GM21423 (cell line): ENCODE data around the gene DNM1.
"Not testable (repeated sequence)": the region's sequence is repeated elsewhere in the genome, so short reads cannot be mapped to it uniquely, and the experiment has no call there.

ENCODE experiments used
- ATAC-seq: cut with Tn5 transposase; IDR thresholded peaks from one replicate; pipeline ENCODE4 v1.9.1; 2021; ENCODE audit warnings: mild to moderate bottlenecking, moderate library complexity; ENCODE audit not compliant: unreplicated experiment

The DNM1 gene

GRCh38 chr9:128222880-128223670, 19.9 kb downstream of the DNM1 start:
- ATAC-seq = no peak

- ATAC-seq = no peak
Observed at GRCh38 chr9:128224877-128225276, 21.7 kb downstream of the DNM1 start.

DNA sequence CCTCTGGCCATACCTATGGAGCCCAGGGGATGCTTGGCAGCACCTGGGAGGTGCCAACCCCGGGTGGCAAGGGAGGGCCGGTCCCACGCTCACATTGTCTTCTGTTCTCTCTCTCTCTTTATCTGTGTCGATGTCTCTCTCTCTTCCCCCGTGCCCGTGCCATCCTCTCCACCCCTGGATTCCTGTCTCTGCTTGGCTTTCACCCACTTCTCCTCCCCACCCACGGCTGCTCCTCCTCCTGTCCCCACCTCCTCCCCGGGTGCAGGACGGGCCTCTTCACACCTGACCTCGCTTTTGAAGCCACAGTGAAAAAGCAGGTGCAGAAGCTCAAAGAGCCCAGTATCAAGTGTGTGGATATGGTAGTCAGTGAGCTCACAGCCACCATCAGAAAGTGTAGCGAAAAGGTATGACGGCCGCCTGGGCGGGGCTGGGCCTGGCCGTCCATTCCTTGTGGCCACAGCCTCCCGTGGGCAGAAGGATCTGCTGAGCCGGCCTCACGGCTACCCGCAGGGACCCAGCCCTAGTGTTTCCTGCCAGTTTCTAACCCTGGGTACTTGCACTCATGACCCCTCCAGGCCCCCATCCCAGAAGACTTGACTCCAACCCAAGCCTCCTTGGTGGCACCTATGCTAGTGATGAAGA, 22.7 kb downstream of the DNM1 start:
- no peak for ATAC-seq

GRCh38 chr9:128226412-128226801, 23.2 kb downstream of the DNM1 start:
- no peak for ATAC-seq

GRCh38 chr9:128230897-128231296, 27.7 kb downstream of the DNM1 start:
- not testable (repeated sequence) for ATAC-seq

- ATAC-seq = no peak
Observed at GRCh38 chr9:128231638-128232527, 28.7 kb downstream of the DNM1 start.

GRCh38 chr9:128232528-128233428, 29.6 kb downstream of the DNM1 start:
- no peak for ATAC-seq

- no peak for ATAC-seq
Observed at GRCh38 chr9:128233817-128234406, 30.7 kb downstream of the DNM1 start.

DNA sequence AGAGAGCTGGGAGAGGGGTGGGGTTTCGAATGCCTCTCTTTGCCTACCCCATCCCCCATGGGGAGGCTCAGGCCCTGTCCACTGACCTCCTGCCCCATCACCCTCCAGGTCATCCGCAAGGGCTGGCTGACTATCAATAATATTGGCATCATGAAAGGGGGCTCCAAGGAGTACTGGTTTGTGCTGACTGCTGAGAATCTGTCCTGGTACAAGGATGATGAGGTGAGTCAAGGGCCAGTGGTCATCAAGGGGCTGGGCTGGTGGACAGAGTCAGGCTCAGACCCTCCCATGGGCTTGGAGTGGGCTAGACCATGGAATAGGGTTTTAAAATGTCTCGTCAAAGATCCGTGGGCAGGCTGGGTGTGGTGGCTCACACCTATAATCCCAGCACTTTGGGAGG, 38.9 kb downstream of the DNM1 start:
- no peak for ATAC-seq

- no peak for ATAC-seq
Observed at GRCh38 chr9:128242828-128243214, 39.6 kb downstream of the DNM1 start.

DNA sequence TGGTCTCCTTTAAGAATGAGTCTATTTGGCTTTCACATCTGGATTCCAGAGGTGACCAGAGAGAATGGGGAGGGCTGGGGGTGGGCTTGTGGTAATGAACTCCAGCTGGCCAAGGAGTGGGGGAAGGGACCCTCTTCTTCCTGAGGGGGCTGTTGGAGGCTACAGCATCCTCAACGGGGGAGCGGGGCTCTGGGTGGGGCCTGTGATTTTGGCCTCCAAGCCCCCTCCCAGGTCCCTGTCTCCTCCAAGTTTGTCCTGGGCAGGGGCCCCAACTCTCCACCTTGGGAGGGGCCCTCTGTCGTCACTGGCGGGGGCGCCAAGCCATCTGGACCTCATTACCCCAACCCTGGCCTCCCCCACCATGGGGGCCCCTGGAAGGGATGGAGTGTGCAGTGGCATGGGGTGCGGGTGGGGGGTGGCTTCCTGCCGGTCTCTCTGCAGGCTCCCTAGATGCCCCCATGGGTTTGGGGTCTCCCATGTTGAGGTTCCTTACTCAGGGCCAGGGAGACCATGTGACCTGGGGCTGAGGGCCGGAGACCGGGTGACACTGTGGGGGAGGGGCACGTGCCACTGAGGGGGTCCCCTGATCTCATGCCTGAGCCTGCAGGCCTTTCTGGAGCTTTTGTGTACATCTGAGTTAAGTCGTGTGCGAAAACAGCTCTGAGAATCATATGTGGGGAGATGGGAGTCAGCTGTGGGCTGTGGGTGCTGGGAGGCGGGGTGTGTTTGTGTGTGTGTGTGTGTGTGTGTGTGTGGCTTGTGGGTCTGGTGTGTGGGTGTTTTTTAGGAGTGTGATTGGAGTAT, 40.2 kb downstream of the DNM1 start:
- no peak for ATAC-seq

DNA sequence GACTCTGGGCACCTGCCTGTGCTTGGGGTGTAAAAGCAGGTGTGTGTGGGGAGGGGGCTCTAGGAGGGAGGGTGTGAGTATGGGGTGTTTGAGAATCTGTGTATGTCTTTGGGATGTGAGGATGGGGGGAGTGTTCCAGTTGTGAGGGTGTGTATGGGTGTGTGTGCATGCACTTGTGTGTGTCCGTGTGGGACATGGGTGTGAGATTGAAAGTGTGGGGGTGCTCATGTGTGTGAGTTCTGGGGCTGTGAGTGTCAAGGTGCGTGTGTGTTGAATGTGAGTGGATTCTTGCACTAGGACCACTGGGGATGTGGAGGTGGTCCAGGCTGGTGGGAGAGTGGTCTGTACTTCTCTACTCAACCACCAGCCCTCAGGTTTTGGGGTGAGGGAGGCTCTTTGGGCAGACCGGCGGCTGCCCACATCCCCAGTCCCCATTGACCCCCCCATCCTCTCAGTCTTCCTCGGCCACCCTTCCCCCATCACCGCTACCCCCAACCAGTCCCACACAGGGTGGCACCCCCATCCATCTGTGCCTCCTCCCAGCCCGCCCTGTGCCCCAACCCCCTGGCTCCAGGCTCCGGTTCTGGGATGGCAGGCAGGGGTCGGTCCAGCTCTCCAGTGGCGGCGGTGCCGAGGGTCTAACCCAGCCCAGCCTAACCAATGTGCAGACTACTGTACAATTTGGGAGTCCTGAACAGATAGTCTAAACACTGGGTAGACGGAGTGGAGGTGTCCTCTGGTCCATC, 41.1 kb downstream of the DNM1 start:
- ATAC-seq = no peak

DNA sequence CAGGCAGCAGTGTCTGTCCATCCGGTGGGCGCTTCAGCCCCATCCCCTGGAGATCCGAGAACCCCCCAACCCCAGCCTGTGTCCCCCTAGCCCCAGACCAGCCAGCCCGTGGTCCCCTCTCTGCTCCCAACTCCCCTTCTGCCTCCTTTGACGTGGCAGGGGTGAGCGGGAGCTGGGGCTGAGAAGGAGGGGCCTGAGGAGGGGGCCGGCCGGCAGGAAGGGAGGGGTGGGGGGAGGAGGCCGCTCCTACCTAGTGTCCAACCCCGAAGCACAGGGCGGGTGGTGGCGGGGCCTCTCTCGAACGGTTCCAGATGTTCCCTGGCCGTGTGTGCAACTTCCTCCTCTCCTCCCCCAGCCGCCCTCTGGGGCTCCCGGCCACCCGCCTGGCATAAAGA, 41.7 kb downstream of the DNM1 start:
- no peak for ATAC-seq

GRCh38 chr9:128245421-128246151, 42.4 kb downstream of the DNM1 start:
- ATAC-seq = no peak

- ATAC-seq = no peak
Observed at GRCh38 chr9:128246471-128246870, 43.3 kb downstream of the DNM1 start.

- ATAC-seq = no peak
Observed at GRCh38 chr9:128247226-128247803, 44.1 kb downstream of the DNM1 start.

GRCh38 chr9:128249558-128249907, 46.4 kb downstream of the DNM1 start:
- ATAC-seq = no peak
